GM15510 (cell line): Measurements from ENCODE around the gene RP9.

Experiments used
- POLR2A ChIP-seq: IDR thresholded peaks from 3 replicates; pipeline ENCODE4 v1.6.1; 2011; ENCODE audit warnings: borderline replicate concordance; ENCODE audit not compliant: insufficient read length; ENCODE audit errors: extremely low read depth

The RP9 gene

GRCh38 chr7:33109758-33110238 lies 594 bp upstream of the RP9 start:
- TF ChIP-seq POLR2A = no peak

GRCh38 chr7:33108554-33109004 lies 625 bp downstream of the RP9 start:
- no peak for TF ChIP-seq POLR2A

- no peak for TF ChIP-seq POLR2A
Observed at GRCh38 chr7:33107136-33108066, 1.8 kb downstream of the RP9 start.

GRCh38 chr7:33101906-33102305 lies 7.3 kb downstream of the RP9 start:
- no peak for TF ChIP-seq POLR2A

GRCh38 chr7:33100770-33101169 lies 8.4 kb downstream of the RP9 start:
- TF ChIP-seq POLR2A = no peak

GRCh38 chr7:33099154-33099940 lies 9.9 kb downstream of the RP9 start:
- no peak for TF ChIP-seq POLR2A

GRCh38 chr7:33093266-33093665 lies 15.9 kb downstream of the RP9 start:
- TF ChIP-seq POLR2A = no peak

- no peak for TF ChIP-seq POLR2A
Observed at GRCh38 chr7:33091641-33092191, 17.5 kb downstream of the RP9 start.

GRCh38 chr7:33091111-33091531 lies 18.1 kb downstream of the RP9 start:
- no peak for TF ChIP-seq POLR2A

GRCh38 chr7:33089142-33089541 lies 20.1 kb downstream of the RP9 start:
- TF ChIP-seq POLR2A = no peak

GRCh38 chr7:33087858-33088257 lies 21.3 kb downstream of the RP9 start:
- no peak for TF ChIP-seq POLR2A

GRCh38 chr7:33087356-33087755 lies 21.8 kb downstream of the RP9 start:
- no peak for TF ChIP-seq POLR2A

GRCh38 chr7:33079763-33080690 lies 29.2 kb downstream of the RP9 start:
- TF ChIP-seq POLR2A = no peak

GRCh38 chr7:33079096-33079495 lies 30.1 kb downstream of the RP9 start:
- TF ChIP-seq POLR2A = no peak
